Tibial nerve (tissue), 4 donors: ENCODE data around the gene RHEB. TPM values are rescaled to one million over a fixed set of nuclear protein-coding genes. Genes with fewer than 3 reads are reported as not detected.

Experiments used
- DNase-seq, 2 donors: peaks; one replicate each; pipeline ENCODE4 v3.0.0-alpha.2; 2019; ENCODE audit warnings: low spot score in 2 of 2
- H3K27ac ChIP-seq, 4 donors: fragments of 200-600 bp; sonication (generic) in 3 of 4; one replicate each; pipeline ENCODE4 v1.5.1; 2017 to 2019; ENCODE audit warnings: mild to moderate bottlenecking in 1 of 4
- H3K27me3 ChIP-seq, 2 donors: fragments of 200-600 bp; sonication (generic) in 1 of 2; one replicate each; pipeline versions ENCODE4 v1.5.1 to v1.6.0; 2017 to 2019
- H3K36me3 ChIP-seq, 3 donors: fragments of 200-600 bp; sonication (generic); one replicate each; pipeline ENCODE4 v1.5.1; 2018 to 2019
- H3K4me1 ChIP-seq, 4 donors: fragments of 200-600 bp; sonication (generic) in 3 of 4; one replicate each; pipeline ENCODE4 v1.5.1; 2017 to 2019
- H3K4me3 ChIP-seq, 4 donors: fragments of 200-600 bp; sonication (generic) in 3 of 4; one replicate each; pipeline ENCODE4 v1.5.1; 2017 to 2019; ENCODE audit warnings: mild to moderate bottlenecking in 1 of 4, moderate library complexity in 1 of 4
- H3K9me3 ChIP-seq, 4 donors: fragments of 200-600 bp; sonication (generic) in 3 of 4; one replicate each; pipeline ENCODE4 v1.5.1; 2017 to 2019
- CTCF ChIP-seq, 5 experiments: fragments of 200-600 bp in 3 of 5; fragments of 450-650 bp in 2 of 5; sonication (generic) in 3 of 5; IDR thresholded peaks; one replicate each; pipeline ENCODE4 v1.5.1; 2016 to 2019; ENCODE audit warnings: antibody characterized with exemption in 5 of 5, mild to moderate bottlenecking in 3 of 5, moderate library complexity in 2 of 5
- EP300 ChIP-seq, 2 donors: sonication (generic); formaldehyde crosslinking; IDR thresholded peaks; one replicate each; pipeline ENCODE4 v1.6.1; 2017; ENCODE audit warnings: antibody characterized with exemption in 2 of 2, mild to moderate bottlenecking in 1 of 2
- POLR2A ChIP-seq, 2 donors: fragments of 450-650 bp; IDR thresholded peaks; one replicate each; pipeline ENCODE4 v1.6.1; 2017; ENCODE audit warnings: antibody characterized with exemption in 2 of 2, mild to moderate bottlenecking in 2 of 2, moderate library complexity in 2 of 2
- WGBS, 2 donors: methylation state at CpG; one replicate each; pipeline ENCODE4 v1.1.5; 2018; 5-methylcytosine and 5-hydroxymethylcytosine counted together
- total RNA-seq, 4 donors: library from RNA; depleted of rRNA; stranded (reverse); fragments of >200 nt; gene quantifications; one replicate each; pipeline ENCODE4 v1.1.0, GENCODE V29; 2016

RHEB gene
- total RNA-seq, 4 donors from 2014 or later, result 95.4 to 128 (median 103) TPM

DNA sequence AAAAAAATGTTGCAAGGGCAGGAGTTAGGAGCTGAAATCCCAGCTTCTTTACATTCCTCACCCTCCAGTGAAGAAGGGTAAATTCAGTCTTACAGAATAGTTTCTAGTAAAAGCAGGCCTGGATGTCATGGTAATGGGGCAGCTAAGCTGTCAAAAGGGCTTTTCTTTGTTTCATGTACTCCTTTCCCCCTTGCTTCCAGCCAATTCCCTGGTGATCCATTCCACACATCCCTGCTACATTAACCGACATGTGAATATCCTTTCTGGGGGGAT is 36.0 kb downstream of the RHEB start:
- 45 to 56% methylated on average over 1 of the region's 1 CpG for WGBS, 2 donors
- Histone ChIP-seq H3K9me3 (no peaks in the 10 kb centered on the region), H3K4me3 (no peak overlapping the region), H3K27me3 (no peaks in the 10 kb centered on the region), H3K4me1 (peaks cover 0 to 39% (median 9%) of the 10 kb centered on the region in 4 donors), H3K36me3 (peaks cover 0 to 48% (median 0%) of the 10 kb centered on the region in 3 donors), H3K27ac (peak overlapping the region in 1 of 4 donors; percentile 26)
- TF ChIP-seq EP300 (IDR thresholded peaks at IDR 0.05) (no peak), POLR2A (IDR thresholded peaks at IDR 0.05) (no peak), CTCF (IDR thresholded peaks at IDR 0.05) (no peak)
- DNase-seq, result no peak

DNA sequence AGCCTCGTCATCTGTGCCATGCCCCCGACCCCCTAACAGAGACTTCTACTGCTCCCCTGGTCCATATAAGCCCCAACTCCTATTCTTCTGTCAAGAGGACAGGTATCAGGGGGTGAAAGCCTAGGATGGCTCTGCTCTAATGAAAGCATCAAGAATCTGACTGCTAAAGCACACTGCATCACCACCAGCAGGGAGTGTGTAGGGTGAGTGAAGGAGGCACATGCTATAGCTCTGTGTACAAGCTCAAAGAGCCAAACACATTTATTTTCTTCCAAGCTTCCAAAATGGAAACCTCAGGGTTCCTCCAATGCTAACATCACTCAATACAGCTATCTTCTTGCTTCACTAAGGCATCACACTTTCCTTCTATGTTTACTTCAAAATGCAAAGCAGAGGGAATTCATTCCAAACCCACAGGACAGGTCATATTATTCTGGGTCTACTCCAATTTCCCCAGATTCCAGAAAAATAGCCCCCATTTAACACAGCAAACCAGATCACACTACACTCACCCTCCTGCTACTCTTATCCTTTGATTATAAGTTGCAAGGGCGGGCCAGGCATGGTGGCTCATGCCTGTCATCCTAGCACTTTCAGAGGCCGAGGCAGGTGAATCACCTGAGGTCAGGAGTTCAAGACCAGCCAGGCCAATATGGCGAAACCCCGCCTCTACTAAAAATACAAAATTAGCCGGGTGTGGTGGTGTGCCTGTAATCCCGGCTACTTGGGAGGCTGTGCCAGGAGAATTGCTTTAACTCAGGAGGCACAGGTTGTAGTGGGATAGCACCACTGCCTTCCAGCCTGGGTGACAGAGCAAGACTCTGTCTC is 36.6 kb downstream of the RHEB start:
- peaks cover 0 to 52% (median 0%) of the 10 kb centered on the region in 3 donors for H3K36me3 ChIP-seq
- no peaks in the 10 kb centered on the region for H3K9me3 ChIP-seq
- peak overlapping the region in 1 of 4 donors; percentile 8 for H3K27ac ChIP-seq
- TF ChIP-seq POLR2A (IDR thresholded peaks at IDR 0.05) (no peak), EP300 (IDR thresholded peaks at IDR 0.05) (no peak), CTCF (IDR thresholded peaks at IDR 0.05) (no peak)
- H3K4me3 ChIP-seq, result no peak overlapping the region
- no peak for DNase-seq
- 86 to 87% methylated on average over 8 of the region's 8 CpGs for WGBS, 2 donors
- H3K4me1 ChIP-seq, result peaks cover 0 to 33% (median 9%) of the 10 kb centered on the region in 4 donors
- H3K27me3 ChIP-seq, result no peaks in the 10 kb centered on the region

DNA sequence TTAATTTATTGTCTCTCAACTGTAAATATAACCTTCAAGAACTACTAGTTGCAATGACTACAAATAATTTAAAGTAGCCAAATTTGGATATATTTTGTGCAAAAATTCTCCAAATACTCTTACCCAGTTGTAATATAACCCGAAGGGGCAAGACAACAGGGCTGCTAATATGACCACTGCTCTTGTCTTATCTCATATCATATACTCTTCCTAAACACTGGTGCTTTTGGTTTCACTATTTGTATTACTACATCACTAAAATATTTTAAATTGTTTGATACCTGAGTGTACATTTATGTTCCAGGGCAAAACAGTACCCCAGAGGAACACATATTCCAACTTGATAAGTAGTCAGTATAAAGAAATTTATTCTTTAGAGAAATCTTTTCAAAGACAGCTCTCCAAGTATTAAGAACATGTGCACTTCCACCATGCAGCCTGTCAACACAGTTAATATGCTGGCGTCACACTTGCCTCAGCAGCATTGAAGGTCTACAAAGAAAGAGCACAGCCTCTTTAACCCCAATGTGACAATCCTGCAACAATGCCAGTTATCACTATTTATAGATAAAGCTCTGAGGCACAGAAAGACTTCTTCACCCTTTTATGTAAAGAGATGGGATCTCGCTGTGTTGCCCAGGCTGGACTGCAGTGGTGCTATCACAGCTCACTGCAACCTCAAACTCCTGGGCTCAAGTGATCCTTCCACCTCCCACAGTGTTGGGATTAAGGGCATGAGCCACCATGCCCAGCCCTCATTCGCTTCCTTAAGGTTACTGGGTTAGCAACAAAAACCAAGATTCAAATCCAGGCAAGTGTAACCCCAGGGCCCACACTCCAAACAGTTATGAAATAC is 37.8 kb downstream of the RHEB start:
- no peaks in the 10 kb centered on the region for H3K9me3 ChIP-seq
- TF ChIP-seq POLR2A (IDR thresholded peaks at IDR 0.05) (no peak), CTCF (IDR thresholded peaks at IDR 0.05) (no peak), EP300 (IDR thresholded peaks at IDR 0.05) (no peak)
- no peaks in the 10 kb centered on the region for H3K27me3 ChIP-seq
- no peak overlapping the region for H3K4me3 ChIP-seq
- peaks cover 0 to 48% (median 0%) of the 10 kb centered on the region in 3 donors for H3K36me3 ChIP-seq
- H3K27ac ChIP-seq, result no peak overlapping the region
- DNase-seq, result no peak
- 78 to 83% methylated on average over 4 of the region's 4 CpGs for WGBS, 2 donors
- peaks cover 0 to 23% (median 4%) of the 10 kb centered on the region in 4 donors for H3K4me1 ChIP-seq

- WGBS, 2 donors, result 84 to 87% methylated on average over 7 of the region's 7 CpGs
- TF ChIP-seq POLR2A (IDR thresholded peaks at IDR 0.05), result no peak
- peak in 1 of 2 donors; percentile 9 for TF ChIP-seq EP300 (IDR thresholded peaks at IDR 0.05)
- TF ChIP-seq CTCF (IDR thresholded peaks at IDR 0.05), result no peak
- DNase-seq, result no peak
- Histone ChIP-seq H3K4me1 (peaks cover 0 to 8% (median 0%) of the 10 kb centered on the region in 4 donors), H3K36me3 (peaks cover 0 to 38% (median 0%) of the 10 kb centered on the region in 3 donors), H3K27ac (no peak overlapping the region), H3K27me3 (no peaks in the 10 kb centered on the region), H3K9me3 (no peaks in the 10 kb centered on the region), H3K4me3 (no peak overlapping the region)
These were observed 41.8 kb downstream of the RHEB start for GRCh38 chr7:151477867-151478266.
